Putamen (tissue), 1 donor: Measurements from ENCODE around the gene APOL2.
"Not testable (repeated sequence)": the region's sequence is repeated elsewhere in the genome, so short reads cannot be mapped to it uniquely, and the experiment has no call there.

Experiments
- DNase-seq: peaks from one replicate; pipeline ENCODE4 v3.0.0-alpha.2; 2016; ENCODE audit warnings: low spot score

Gene APOL2

DNA sequence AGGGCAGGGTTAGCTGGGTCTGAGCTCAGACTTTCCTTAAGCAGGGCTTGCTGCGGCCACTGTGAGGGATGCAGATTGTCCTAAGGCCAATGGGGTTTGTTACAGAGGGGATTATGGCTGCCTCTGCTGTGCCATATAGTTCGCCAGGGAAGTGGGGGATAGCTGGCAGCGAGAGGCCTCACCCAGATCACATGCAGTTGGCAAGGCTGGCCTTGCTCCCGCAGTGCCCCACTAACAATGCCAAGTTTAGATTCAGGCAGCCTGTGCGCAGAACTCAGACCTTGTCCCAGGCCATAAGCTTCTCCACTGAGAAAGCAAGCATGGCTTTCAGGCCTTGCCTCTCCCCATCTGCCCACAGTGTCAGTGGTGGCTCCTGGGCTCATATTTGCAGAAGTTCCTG lies 4.7 kb upstream of the APOL2 start:
- no peak for DNase-seq

DNA sequence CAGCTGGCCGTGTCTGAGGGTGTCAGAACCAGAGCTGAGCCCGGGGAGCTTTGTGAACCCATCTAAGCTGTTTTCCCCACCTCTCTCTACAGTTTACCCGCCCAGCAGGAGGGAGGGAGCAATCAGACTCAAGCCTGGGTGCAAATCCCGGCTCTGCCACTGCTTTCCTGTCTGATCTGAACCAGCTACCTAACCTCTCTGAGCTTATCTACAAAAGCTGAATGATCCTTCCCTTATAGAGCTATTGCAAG lies 252 bp downstream of the APOL2 start:
- DNase-seq: no peak

DNA sequence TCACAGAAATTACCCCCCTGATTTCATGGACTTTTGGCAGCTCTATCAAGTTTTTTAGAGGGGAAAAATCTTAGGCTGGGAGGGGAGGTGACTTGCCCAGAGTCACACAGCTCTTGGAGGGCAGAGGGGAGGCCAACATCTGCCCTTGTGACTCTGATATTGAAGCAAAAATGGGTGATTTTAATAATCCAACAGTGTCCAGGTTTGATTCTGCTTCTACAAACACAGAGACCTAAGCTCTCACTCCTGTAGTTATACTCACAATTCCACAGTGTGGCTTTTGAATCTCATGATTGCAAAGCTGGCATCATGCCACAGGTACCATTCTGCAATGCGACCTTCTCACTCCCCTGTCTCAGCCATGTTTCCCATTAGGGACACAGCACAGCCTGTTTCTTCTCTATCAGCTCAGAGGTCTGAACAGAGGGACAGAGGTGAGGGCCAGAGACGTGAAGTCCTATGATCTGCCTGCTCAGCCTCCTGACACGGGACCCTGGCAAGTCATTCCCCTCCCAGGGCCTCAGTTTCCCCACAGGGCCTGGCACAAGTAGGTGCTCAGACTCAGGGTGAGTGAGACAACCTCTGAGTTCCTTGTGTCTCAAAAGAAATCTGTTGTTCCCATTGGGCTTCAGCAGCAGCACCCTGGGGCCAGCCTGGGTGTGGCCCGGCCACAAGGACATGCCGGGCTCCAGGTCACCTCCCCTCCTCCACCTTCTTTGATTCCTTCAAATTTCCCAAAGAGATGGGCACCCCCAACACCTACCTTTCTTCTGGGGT lies 766 bp downstream of the APOL2 start:
- no peak for DNase-seq

DNA sequence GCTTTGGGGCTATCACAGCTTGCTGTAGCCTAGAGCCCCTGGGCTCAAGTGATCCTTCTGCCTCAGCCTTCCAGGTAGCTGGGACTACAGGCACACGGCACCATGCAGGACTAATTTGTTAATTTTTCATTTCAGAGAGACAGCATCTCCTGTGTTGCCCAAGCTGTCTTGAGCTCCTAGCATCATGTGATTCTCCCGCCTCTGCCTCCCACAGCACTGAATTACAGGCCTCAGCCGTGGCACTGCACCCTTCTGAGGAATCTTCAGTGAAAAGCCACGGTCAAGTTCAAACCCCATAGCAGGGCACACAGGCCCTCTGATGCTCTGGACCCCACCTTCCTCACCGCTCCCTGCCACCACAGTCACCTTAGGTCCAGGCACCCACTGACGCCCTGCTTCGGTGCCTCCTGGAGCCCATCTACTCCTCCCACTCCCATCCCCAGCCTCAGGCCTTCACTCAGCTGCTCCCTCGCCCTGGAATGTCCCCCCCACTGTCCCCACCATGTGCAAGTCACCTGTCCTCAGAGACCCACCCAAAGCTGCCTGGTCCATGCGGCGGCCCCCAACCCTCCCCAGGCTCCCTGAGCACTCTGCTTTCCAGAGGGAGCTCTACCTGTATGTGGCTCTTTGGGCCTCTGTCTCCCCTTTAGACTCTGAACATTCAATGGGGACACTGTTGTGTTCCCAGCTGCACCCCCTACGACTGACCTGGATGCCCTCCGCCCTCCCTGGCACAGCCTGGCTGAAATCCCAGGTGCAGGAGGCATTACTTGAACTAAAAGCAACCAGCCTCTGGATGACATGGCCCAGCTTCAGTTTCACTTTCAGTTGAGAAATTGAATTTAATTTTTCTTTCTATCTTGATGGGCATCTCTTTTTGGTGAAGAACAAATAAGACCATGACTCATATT lies 1.6 kb downstream of the APOL2 start:
- no peak for DNase-seq

DNA sequence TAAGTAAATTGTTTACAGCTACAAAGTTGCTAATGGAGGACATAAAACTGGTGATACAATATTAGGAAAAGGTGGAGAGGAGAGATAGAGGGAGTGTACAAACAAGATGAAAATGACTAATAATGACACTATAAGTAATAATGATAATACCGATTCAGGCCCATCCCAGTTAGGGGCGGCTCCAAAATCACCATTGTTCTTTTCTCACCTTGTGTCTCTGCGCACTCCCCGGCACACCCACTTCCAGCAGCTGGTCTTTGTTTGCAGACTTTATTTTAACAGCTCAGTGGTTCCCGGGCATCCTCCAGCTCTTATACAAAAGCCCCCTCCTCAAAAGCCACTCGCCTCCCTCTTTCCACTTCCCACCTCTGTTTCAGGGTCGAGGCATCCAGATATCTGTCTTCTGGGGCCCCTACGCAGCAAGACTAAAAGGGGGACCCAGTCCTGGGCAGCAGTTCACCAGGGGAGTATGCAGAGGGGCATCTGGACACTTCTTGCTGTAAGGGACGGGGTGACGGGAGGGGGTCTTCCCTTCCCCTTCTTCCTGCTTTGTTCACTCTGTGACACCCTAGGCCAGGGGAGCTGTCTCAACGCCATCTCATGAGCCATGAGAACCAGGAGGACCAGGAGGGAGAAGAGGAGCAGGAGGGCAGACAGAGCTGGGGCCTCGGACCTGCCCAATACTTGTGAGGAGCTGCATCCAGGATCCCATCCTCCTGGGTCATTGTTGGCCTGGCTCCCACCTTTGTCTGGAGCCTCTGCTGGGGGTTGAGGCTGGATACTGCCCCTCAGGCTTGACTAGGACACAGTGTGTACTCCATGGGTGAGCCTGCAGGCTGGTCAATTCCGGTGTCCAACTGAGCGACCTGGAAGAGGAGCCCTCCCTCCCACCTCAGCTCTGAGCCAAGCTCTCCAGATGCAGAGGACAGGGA lies 2.7 kb downstream of the APOL2 start:
- no peak for DNase-seq

DNA sequence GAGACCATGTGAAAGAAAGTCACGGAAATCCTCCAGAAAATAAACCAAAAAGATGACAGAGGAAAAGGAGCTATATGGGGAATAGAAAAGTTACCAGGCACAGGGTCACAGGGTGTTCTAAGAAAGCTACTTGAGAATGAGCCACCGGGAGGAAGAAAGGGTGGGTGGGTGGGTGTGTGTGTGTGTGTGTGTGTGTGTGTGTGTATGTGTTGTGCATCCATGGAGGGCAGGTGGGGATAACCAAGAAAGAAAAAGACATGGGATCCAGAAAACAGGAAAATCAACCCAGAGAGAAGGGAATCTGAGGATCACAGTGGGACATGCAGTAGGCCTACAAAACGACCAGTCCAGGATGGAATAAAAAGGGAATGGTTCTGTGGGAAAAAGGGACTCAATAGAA lies 3.7 kb downstream of the APOL2 start:
- DNase-seq: no peak

DNA sequence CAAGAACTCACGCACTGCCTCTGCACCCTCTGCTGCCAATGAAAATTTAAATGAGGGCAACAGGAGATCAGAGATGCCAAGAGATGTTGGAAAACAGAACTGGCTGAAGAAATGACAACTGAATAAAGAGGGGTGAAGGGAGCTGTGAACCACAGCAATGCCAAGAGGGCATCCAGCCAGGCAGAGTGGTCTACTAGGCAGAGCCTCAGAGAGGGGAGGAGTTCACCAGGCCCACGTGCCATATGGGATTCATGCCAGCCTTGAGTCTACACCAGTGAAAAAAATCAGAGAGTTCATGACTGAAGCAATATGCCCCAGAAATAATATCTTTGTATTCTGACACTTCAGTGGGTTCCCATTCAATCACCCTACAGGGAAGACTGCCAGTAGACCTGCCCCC lies 4.4 kb downstream of the APOL2 start:
- DNase-seq: no peak

DNA sequence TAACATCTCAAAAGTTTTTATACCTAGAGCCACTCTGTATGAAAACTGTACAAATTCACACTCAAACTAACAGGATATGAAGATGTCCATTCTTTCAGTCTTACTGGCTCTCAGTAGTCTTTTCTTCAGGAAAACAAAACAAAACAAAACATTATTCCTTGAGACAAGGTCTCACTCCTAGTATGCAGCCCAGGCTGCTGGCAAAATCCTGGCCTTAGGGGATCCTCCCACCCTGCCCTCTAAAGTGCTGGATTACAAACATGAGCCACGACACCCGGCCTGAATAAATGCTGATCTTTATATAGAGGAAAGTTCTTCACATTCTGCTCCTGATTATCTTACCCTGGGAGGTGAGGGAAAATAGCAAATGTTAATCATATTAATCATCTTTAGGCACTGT lies 5.1 kb downstream of the APOL2 start:
- DNase-seq: no peak

DNA sequence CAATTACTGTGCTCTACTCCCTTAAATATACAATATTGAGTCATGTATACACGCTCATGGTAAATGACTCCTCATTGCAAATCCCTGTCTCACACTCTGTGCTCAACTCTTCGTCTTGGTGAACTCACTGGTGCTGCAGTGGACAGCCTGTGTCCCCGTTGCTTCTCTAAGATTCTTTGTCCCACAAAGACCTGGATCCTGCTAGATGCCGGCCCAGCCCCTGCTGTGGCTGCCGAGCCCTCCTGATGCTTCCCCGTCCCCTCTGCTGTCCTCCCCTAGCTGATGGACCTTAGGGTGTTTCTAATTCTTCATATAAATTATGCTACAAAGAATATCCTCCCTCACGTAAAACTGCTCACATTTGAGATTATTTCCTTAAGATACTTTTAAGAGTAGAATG lies 5.5 kb downstream of the APOL2 start:
- DNase-seq: no peak

DNA sequence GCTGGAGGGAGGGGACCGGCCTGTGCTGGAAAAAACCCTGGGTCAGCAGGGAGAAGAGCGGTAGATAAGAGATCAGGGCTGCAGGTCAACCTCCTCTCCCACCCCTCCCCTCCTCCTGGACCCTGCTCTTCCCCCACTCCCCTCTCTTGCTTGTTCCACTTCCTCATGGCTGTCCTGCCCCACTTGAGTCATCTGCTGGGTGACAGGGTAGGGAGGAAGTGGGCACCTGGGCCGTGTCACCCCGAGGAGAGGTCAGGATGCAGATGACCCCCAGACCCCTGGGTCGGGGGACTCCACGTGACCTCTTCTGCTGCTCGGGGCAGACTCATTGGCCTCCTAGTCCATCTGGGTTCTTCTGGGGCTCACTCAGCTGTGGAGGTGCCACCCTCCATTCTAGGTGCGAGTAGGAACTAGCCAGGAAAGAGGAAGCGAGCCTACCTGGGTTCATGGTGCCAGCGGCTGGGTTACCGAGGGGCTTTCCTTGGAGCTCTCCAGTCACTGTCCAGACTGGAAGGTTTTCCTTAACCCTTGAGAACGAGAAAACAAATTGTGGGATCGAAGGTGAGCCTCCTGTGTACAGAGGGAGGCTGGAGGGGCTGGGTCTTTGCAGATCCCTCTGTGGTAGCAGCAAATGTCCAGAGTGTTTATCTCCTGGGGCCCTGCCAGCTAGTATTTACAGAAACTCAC lies 6.5 kb downstream of the APOL2 start:
- DNase-seq: no peak

DNA sequence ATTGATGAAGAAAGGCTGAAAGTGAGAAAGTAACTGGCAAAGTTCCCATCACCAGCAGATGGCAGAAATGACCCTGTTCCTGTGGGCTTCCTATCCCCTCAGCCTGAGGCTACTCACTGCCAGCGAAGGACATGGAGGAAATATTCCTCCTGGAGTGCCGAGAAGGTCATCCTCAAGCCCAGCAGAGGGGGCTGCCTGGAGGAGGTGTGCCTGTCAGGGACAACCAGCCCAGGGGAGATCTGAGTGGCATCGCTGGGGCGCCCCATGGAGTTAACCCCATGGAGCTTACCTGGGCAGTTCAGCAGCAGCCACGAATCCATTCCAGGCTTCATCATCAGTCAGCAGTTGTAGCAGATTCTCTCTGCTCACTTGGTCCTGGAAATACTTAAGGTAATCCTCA lies 8.3 kb downstream of the APOL2 start:
- DNase-seq: not testable (repeated sequence)

DNA sequence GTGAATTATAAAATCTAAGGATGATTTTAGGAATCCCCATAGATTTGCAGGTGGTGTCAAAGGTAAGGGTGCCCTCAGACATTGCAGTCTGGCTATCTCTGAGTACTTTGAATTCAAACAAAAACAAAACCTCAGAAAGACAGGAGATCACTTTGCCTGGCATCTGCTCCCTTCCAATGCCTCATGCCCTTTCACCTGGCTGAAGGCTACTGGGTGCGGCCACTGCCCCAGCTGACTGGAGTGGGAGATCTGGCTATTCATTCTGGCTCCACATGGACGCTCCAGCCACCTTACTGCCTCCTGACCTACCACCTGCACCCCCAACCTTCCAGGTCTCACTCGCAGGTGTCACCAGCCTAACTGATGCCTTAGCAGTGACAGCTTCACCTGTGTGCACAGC lies 9.7 kb downstream of the APOL2 start:
- not testable (repeated sequence) for DNase-seq

DNA sequence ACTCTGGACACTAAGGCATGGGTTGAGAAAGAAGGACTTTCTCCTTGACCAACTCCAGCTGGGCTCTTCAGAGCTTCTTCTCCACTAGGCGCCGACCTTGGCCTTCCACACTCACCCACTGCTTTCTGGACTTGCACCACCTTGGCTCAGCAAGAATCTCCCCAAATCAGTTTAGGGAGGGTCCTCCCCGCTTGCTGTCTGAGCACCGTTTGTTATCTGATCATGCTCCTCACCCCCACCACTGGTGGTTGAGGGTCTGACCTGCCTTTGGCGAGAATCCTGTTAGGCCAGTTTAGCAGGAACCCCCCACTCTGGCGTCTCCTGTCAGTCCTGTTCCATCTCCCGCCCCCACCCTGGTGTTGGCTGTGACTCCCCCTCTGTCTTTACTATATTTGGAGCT lies 10.4 kb downstream of the APOL2 start:
- DNase-seq: no peak

DNA sequence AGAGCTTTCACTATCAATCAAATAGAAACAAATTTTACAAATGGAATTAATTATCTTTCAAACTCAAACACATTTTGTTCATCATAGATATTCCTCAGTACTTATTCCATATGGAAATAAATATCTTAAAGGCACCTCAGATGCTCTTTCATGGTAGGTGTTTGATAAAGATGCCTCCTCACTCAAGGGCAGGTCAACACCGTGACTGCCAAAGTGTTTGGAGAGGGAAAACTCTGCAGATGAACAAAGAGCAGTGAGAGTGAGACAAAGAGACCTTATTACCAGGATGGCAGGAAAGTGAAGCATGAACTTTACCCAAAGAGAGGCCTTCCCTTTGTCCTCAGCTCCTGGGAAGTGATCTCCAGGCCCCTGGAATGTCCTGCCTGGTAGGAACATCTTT lies 11.0 kb downstream of the APOL2 start:
- DNase-seq: not testable (repeated sequence)

DNA sequence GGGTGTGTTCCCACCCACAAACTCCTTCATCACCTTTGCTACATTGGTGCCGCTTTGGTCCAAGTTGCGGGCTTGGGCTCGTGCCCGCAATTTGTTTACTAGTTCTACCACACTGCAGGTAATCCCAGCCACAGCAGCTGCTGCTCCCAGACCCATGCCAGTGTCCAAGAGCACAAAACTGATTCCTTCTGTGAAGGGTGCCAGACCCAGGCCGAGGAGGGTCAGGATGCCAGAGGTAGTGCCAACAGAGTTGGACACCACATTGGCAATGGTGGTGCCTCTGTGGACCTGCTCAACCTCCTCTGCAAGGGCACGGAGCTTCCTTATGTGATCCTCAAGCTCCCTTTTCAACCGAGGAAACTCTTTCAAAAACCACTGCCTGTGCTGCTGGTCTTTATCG lies 11.5 kb downstream of the APOL2 start:
- no peak for DNase-seq

DNA sequence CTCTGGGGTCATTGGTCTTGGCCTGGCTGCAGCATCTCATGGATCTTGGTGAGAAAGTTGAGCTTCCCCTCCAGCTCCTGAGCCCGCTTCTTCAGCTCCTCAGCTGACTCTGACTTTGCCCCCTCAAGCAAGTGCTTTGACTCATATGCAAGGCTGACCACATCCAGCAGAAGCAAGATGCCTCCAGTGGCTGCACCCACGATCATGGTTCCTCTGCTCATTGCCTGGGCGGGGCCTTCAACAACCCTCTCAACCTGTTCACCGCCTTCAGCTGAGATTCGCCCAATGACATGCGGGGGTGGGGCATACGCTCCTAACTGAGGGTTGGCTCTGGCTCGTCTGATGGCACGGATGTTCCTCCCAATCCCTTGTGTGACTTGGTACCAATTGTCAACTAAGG lies 11.9 kb downstream of the APOL2 start:
- no peak for DNase-seq

DNA sequence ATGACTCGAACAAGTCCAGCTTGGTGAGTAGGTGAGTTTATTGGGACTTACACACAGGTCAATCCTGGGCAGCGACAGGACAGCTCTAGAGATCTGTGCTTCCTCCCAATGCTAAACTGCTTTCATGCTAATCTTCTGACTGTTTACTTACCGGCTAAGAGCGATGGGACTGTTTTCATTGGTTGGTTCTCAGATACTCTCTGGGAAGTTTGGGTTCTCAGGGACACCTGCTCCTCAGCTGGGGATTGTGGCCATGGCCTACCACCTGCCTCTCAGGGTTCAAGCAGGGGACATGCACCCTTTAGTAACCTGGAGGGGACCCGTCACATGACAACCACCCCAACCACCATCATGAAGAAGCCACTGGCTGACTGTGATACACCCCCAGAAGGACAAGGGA lies 13.1 kb downstream of the APOL2 start:
- no peak for DNase-seq

DNA sequence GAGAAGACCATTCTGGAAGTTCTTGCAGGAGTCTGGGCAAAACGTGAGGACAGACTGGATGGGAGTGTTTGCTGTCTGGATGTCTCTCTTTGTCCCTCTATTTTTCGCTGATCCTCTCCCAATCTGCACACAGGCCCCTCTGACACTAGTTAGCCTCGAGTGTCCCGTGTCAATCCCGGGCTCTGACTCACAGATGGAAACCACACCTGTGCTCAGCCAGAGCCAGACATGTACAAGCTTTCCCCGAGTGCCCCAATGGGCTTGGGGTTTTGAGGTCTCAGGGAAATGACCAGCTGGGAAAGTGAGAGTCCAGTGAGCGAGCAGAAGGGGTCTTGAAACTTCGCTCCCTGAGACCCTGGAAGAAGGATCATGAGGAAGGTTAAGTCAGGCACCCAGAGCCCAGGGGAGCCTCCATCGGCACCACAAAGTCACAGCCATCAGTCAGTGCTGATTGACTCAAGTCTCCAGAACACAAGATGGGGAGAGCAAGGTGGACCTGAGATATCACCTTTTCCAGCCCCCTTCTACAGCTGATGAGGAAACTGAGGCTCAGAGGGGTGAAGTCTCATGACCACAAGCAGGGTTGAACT lies 13.9 kb downstream of the APOL2 start:
- DNase-seq: no peak

DNA sequence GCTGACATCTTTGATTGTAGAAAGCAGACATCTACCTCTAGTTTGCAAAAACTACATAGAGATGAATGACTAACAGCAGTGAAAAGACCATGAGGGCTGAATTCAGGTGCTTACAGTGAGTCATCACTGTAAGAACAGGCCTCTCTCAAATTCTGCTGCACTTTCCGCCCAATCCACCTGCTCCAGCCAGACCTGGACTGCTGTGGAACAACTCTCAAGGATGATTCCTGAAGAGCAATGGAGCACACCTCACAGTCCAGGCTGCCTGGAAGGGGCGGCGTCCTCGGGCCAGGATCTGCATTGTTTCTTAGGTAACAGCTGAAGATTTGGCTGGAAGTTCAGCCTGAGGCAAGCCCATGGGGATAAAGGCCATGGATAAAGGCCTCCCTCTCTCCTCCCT lies 15.1 kb downstream of the APOL2 start:
- DNase-seq: no peak

DNA sequence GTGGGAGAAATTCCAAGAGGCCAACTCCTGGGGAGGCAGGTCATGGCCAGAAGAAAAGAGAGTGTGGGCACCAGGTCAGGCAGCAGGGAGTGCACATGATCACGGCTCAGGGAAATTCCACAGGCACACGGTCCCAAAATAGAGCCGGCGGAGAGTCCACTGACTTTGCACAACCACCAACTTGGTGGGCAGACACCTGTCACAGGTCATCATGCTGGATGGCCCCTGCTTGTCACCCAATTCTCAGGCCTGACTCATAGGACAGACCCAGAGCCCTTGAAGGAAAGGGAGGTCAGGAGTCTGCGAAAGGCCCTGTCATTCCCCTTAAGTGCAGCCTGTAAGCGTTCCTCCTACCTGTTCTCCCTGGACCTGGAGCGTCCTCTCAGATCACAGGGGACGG lies 15.8 kb downstream of the APOL2 start:
- DNase-seq: no peak

DNA sequence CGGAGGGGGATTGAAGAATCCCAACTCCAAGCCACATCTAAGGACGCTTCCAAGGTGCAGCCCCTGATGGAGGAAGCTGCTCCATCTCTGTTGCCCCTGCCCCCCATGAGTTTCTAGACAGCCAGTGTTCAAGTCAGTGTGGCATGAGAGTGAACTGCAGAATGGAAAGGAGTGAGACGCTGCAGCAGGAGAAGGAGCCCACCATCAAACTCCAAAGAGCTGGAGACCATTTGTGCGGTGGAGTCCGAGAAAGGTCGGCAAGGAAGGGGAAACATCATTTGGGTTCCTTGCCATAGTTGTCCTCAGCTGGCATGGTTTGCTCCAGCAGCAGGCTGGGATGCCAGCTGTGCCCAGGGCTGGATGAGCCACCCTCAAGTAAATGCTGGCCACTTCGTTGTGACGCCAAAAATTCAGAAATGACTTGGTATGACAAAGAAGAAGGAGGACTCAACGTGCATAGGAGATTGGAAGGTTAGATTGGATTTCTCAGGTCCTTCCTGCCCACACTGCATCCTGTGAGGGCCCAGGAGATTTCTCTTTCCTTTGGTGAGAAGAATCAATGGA lies 16.4 kb downstream of the APOL2 start:
- no peak for DNase-seq
